HL-60 (cell line): ENCODE results near the gene TLCD5.

Experiments used
- CTCF ChIP-seq: IDR thresholded peaks from one replicate; pipeline ENCODE4 v1.5.1; 2011; ENCODE audit warnings: low read length, control low read depth, inconsistent platforms; ENCODE audit not compliant: insufficient read depth
- GABPA ChIP-seq: IDR thresholded peaks from 2 replicates; pipeline ENCODE4 v1.6.1; 2012; ENCODE audit warnings: low read depth
- POLR2AphosphoS5 ChIP-seq: IDR thresholded peaks from 2 replicates; pipeline ENCODE4 v1.6.1; 2012; ENCODE audit warnings: low read depth
- REST ChIP-seq: IDR thresholded peaks from 2 replicates; pipeline ENCODE4 v1.6.1; 2012; ENCODE audit warnings: low read depth; ENCODE audit not compliant: insufficient replicate concordance
- SPI1 ChIP-seq: IDR thresholded peaks from 2 replicates; pipeline ENCODE4 v1.6.1; 2012; ENCODE audit warnings: low read depth, mild to moderate bottlenecking, borderline replicate concordance

- TF ChIP-seq POLR2AphosphoS5 (no peak), CTCF (no peak), GABPA (no peak), REST (no peak), SPI1 (no peak)
Observed at GRCh38 chr11:120333801-120334200, 8.7 kb downstream of the TLCD5 start.
